GM23338 (cell line): ENCODE results near the gene ELOF1. TPM values are rescaled to one million over a fixed set of nuclear protein-coding genes. Genes with fewer than 3 reads are reported as not detected.

Experiments
- ATAC-seq: fragments of 200-7000 bp; cut with Tn5 transposase; 3 replicates; pipeline ENCODE4 v1.9.1; 2020
- DNase-seq: peaks from one replicate; pipeline ENCODE4 v3.0.0-alpha.2; 2015; ENCODE audit warnings: low spot score
- H2AFZ ChIP-seq: fragments of 200-600 bp; sonication (generic); 2 replicates; pipeline ENCODE4 v1.8.0; 2016; ENCODE audit warnings: antibody characterized with exemption, mild to moderate bottlenecking, moderate library complexity
- H3F3A ChIP-seq: fragments of 200-600 bp; sonication (generic); replicated peaks from 2 replicates; pipeline ENCODE4 v1.8.0; 2017; ENCODE audit warnings: antibody characterized with exemption, mixed run types, low read depth
- H3K27ac ChIP-seq: fragments of 200-600 bp; sonication (generic); 2 replicates; pipeline ENCODE4 v1.6.1; 2016; ENCODE audit warnings: low read depth
- H3K27me3 ChIP-seq: fragments of 200-600 bp; sonication (generic); 2 replicates; pipeline ENCODE4 v1.8.0; 2016; ENCODE audit warnings: mild to moderate bottlenecking, mixed run types, moderate library complexity; ENCODE audit not compliant: insufficient read depth
- H3K36me3 ChIP-seq: fragments of 200-600 bp; sonication (generic); 2 replicates; pipeline ENCODE4 v1.8.0; 2016; ENCODE audit warnings: mild to moderate bottlenecking; ENCODE audit not compliant: insufficient read depth
- H3K4me1 ChIP-seq: fragments of 200-600 bp; sonication (generic); 2 replicates; pipeline ENCODE4 v1.8.0; 2016; ENCODE audit warnings: mild to moderate bottlenecking, moderate library complexity; ENCODE audit not compliant: insufficient read depth
- H3K4me2 ChIP-seq: fragments of 200-600 bp; sonication (generic); 2 replicates; pipeline ENCODE4 v1.7.1; 2017; ENCODE audit warnings: mixed run types
- H3K4me3 ChIP-seq: fragments of 200-600 bp; sonication (generic); 2 replicates; pipeline ENCODE4 v1.6.1; 2016; ENCODE audit warnings: mixed run types
- H3K79me2 ChIP-seq: fragments of 200-600 bp; sonication (generic); replicated peaks from 2 replicates; pipeline ENCODE4 v1.8.0; 2017; ENCODE audit warnings: mild to moderate bottlenecking; ENCODE audit not compliant: insufficient read depth
- H3K9me2 ChIP-seq: fragments of 200-600 bp; sonication (generic); 2 replicates; pipeline ENCODE4 v1.8.0; 2017; ENCODE audit not compliant: insufficient read depth
- H4K20me1 ChIP-seq: fragments of 200-600 bp; sonication (generic); replicated peaks from 2 replicates; pipeline ENCODE4 v1.8.0; 2017; ENCODE audit warnings: mild to moderate bottlenecking; ENCODE audit not compliant: insufficient read depth
- H3K27ac Mint-ChIP-seq: 2 replicates; pipeline ENCODE4 v1.8.0; 2020; ENCODE audit warnings: inconsistent platforms, mild to moderate bottlenecking, moderate library complexity, mixed read lengths
- H3K27me3 Mint-ChIP-seq: 3 replicates; pipeline ENCODE4 v1.8.0; 2022; ENCODE audit warnings: low read depth, mild to moderate bottlenecking, moderate library complexity, mixed read lengths, inconsistent platforms; ENCODE audit not compliant: insufficient read depth, poor library complexity
- H3K36me3 Mint-ChIP-seq: 3 replicates; pipeline ENCODE4 v1.8.0; 2021; ENCODE audit warnings: low read depth, mild to moderate bottlenecking, inconsistent platforms, moderate library complexity, mixed read lengths
- H3K4me1 Mint-ChIP-seq: 3 replicates; pipeline ENCODE4 v1.8.0; 2020; ENCODE audit warnings: mild to moderate bottlenecking, inconsistent platforms, mixed read lengths
- H3K4me3 Mint-ChIP-seq: 3 replicates; pipeline ENCODE4 v1.8.0; 2021; ENCODE audit warnings: moderate library complexity, mild to moderate bottlenecking, inconsistent platforms, mixed read lengths
- H3K9me3 Mint-ChIP-seq: 3 replicates; pipeline ENCODE4 v1.8.0; 2020; ENCODE audit warnings: moderate library complexity, mild to moderate bottlenecking, inconsistent platforms, mixed read lengths
- EZH2phosphoT487 ChIP-seq: fragments of 200-600 bp; sonication (generic); IDR thresholded peaks from one replicate; pipeline ENCODE4 v1.8.1; 2018; ENCODE audit warnings: antibody characterized with exemption; ENCODE audit not compliant: unreplicated experiment
- NANOG ChIP-seq: IDR thresholded peaks from 2 replicates; pipeline ENCODE4 v1.6.1; 2016; ENCODE audit warnings: antibody characterized with exemption, borderline replicate concordance
- POLR2AphosphoS5 ChIP-seq: IDR thresholded peaks from 2 replicates; pipeline ENCODE4 v1.6.1; 2016; ENCODE audit warnings: antibody characterized with exemption, low read depth
- STAT1 ChIP-seq: IDR thresholded peaks from one replicate; pipeline ENCODE4 v1.6.1; 2016; ENCODE audit warnings: antibody characterized with exemption; ENCODE audit not compliant: unreplicated experiment
- polyA plus RNA-seq: library from polyadenylated mRNA; unstranded; fragments of >200 nt; fragmentation: Nextera tagmentation; extraction: Ambion mirVana; gene quantifications from 2 replicates; pipeline ENCODE4 v1.2.1, GENCODE V29; 2016
- total RNA-seq: library from RNA; depleted of rRNA; stranded (reverse); fragments of >200 nt; shearing (Covaris generic); gene quantifications from 2 replicates; pipeline ENCODE4 v1.2.3, GENCODE V29; 2014
- TF ChIP-seq, protein P1 (sequence below): IDR thresholded peaks from one replicate; pipeline ENCODE4 v1.6.1; 2018; ENCODE audit warnings: antibody characterized with exemption; ENCODE audit not compliant: unreplicated experiment

The ELOF1 gene
- total and polyA plus RNA-seq, 2 experiments from 2014 or later, result 73.3 to 103 TPM

DNA sequence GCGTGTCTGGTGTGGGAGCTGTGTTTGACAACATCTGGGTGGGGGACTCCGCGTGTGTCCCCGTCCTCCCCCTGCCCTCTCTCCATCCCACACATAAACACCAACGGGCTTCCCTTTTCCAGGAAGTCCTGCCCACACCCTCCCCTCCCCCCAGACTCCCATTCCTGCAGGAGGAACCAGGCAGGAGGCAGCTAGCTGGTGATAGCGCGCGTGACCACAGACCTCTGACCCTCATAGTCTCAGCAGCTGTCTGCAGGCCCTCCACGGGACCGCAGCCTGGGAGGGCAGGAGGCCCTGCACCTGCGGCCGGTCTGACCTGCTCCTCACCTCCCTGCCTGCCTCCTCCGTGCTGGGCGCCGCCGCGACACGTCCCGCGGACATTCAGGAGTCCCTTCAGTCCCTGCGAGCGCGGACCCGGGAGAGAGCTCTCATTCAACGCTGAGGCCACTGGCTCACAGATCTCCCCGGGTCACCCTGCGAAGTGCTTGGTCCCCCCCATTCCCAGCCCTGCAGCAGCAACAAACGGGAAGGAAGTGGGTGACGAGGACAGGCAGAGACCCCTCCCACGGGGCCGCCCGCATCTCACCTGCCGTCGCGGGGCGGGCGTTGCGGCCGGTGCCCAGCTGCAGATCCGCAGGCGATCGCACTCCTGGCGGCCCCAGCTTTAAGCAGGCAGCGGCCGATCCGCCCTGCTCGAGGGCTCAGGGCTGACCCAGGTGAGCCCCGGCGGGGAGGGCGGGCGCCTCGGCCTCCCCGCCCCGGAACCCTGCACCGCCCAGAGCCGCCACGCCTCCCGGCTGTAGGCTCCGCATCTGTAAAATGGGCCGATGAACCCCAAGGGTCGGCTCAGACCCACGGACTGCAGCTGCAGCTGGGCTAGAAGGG is 19.5 kb upstream of the ELOF1 start:
- Histone ChIP-seq H3K4me3 (peak overlapping the region; percentile 70), H4K20me1 (no peaks in the 10 kb centered on the region), H3K79me2 (no peaks in the 10 kb centered on the region), H3K4me2 (peak overlapping the region; percentile 83), H3K4me1 (no peaks in the 10 kb centered on the region), H3K9me2 (no peaks in the 10 kb centered on the region), H3K27me3 (peaks cover 6% of the 10 kb centered on the region; the same call in 1 of the 2 replicates), H3F3A (0 out of 2 replicates have a peak, but pooled peaks cover 3% of the 10 kb centered on the region), H3K36me3 (no peaks in the 10 kb centered on the region), H3K27ac (no peak overlapping the region), H2AFZ (peak overlapping the region; percentile 96)
- ATAC-seq (peak; percentile 84), DNase-seq (peak; percentile 67)
- TF ChIP-seq, protein P1, sequence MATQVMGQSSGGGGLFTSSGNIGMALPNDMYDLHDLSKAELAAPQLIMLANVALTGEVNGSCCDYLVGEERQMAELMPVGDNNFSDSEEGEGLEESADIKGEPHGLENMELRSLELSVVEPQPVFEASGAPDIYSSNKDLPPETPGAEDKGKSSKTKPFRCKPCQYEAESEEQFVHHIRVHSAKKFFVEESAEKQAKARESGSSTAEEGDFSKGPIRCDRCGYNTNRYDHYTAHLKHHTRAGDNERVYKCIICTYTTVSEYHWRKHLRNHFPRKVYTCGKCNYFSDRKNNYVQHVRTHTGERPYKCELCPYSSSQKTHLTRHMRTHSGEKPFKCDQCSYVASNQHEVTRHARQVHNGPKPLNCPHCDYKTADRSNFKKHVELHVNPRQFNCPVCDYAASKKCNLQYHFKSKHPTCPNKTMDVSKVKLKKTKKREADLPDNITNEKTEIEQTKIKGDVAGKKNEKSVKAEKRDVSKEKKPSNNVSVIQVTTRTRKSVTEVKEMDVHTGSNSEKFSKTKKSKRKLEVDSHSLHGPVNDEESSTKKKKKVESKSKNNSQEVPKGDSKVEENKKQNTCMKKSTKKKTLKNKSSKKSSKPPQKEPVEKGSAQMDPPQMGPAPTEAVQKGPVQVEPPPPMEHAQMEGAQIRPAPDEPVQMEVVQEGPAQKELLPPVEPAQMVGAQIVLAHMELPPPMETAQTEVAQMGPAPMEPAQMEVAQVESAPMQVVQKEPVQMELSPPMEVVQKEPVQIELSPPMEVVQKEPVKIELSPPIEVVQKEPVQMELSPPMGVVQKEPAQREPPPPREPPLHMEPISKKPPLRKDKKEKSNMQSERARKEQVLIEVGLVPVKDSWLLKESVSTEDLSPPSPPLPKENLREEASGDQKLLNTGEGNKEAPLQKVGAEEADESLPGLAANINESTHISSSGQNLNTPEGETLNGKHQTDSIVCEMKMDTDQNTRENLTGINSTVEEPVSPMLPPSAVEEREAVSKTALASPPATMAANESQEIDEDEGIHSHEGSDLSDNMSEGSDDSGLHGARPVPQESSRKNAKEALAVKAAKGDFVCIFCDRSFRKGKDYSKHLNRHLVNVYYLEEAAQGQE, result no peak
- TF ChIP-seq NANOG (no peak), POLR2AphosphoS5 (peak; percentile 55; the same call in 1 of the 2 replicates), STAT1 (no peak)
- peaks cover 9% of the 10 kb centered on the region; the same call in 1 of the 3 replicates for H3K4me1 Mint-ChIP-seq
- H3K36me3 Mint-ChIP-seq, result no peaks in the 10 kb centered on the region
- no peak overlapping the region for H3K27ac Mint-ChIP-seq
- no peaks in the 10 kb centered on the region for H3K9me3 Mint-ChIP-seq
- peaks cover 17% of the 10 kb centered on the region for H3K27me3 Mint-ChIP-seq
- peak overlapping the region; percentile 65 for H3K4me3 Mint-ChIP-seq

DNA sequence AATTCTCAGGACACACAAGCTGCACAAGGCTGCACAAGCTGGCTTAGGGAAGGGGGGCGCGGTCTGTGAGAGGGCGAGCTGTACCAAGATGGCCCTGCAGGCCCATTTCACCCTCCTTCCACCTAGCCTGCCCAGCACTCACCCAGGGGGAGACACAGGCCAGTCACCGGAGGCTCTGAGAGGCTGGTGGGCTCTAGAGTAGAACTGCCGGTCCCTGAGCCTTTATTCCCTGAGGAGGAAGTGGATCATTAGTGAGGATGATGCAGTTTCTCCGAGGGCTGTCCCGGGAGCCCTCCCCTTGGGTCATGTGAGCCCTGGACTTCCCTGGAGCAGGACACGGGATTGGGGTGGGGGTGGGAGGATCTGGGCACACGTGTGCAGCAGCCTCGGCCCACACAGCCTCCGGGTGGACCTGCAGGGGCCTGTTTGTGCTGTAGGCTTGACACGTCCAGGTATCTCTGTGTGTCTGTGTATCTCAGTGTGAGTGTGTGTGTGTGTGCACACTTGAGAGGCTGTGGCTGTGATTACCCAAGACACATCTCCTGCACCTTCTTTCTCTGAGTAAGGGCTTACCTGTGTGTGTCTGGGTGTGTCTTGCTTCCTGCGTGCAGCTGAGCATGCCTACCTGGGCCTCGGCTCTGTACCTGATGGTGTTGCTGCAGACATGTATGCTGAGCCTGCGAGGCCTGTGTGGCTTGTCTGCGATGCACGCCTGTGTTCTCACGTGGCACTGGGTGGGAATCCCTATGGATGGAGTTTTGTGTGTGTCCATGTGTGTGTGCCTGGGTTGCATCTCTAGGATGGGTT is 18.6 kb upstream of the ELOF1 start, which contains the start of gene ACP5:
Gene ACP5 (minus strand): TSS at position 195 of the 807 bp plus-strand sequence. CDS start 328 bp downstream, outside the sequence.
- Histone ChIP-seq H3K27me3 (peaks cover 6% of the 10 kb centered on the region; the same call in 1 of the 2 replicates), H2AFZ (peak within 1 kb of the TSS; percentile 96), H3K4me1 (no peaks in the 10 kb centered on the region), H3K36me3 (no peaks in the 10 kb centered on the region), H3F3A (0 out of 2 replicates have a peak, but pooled peaks cover 3% of the 10 kb centered on the region), H3K79me2 (no peaks in the 10 kb centered on the region), H3K9me2 (no peaks in the 10 kb centered on the region), H3K4me2 (peak within 1 kb of the TSS; percentile 83), H3K27ac (no peak within 1 kb of the TSS), H4K20me1 (no peaks in the 10 kb centered on the region), H3K4me3 (peak within 1 kb of the TSS; percentile 70)
- Mint-ChIP-seq H3K27me3 (peaks cover 17% of the 10 kb centered on the region), H3K4me1 (peaks cover 9% of the 10 kb centered on the region; the same call in 1 of the 3 replicates), H3K36me3 (no peaks in the 10 kb centered on the region), H3K4me3 (peak within 1 kb of the TSS; percentile 62), H3K27ac (no peak within 1 kb of the TSS), H3K9me3 (no peaks in the 10 kb centered on the region)
- no peak for TF ChIP-seq EZH2phosphoT487
- DNase-seq, result no peak
- peak; percentile 6; the same call in 2 of the 3 replicates for ATAC-seq
